Natural killer cell (primary cell): ENCODE results near the gene NPAS3. TPM values are rescaled to one million over a fixed set of nuclear protein-coding genes. Genes with fewer than 3 reads are reported as not detected.

Experiments used
- ATAC-seq, 3 donors: fragments of 150-1000 bp in 2 of 3; fragments of 200-7000 bp in 1 of 3; cut with Tn5 transposase; 1 replicate in 1 of 3; 2 replicates in 2 of 3; pipeline ENCODE4 v1.10.0; 2021; ENCODE audit warnings: mild to moderate bottlenecking in 2 of 3, moderate library complexity in 2 of 3
- DNase-seq, 2 donors: peaks; one replicate each; pipeline versions ENCODE4 v3.0.0 to v3.0.0-alpha.2; 2013 to 2021; ENCODE audit warnings: mixed read lengths in 1 of 2
- H3K27ac ChIP-seq: one replicate; pipeline ENCODE4 v1.5.1; 2013; ENCODE audit warnings: mild to moderate bottlenecking, low read length
- H3K27me3 ChIP-seq: one replicate; pipeline ENCODE4 v1.6.1; 2013; ENCODE audit warnings: low read length; ENCODE audit not compliant: control insufficient read depth, insufficient read depth
- H3K36me3 ChIP-seq: one replicate; pipeline ENCODE4 v1.6.1; 2013; ENCODE audit warnings: low read length; ENCODE audit not compliant: control insufficient read depth, insufficient read depth
- H3K4me1 ChIP-seq: one replicate; pipeline ENCODE4 v1.6.1; 2013; ENCODE audit warnings: low read length; ENCODE audit not compliant: control insufficient read depth, insufficient read depth
- H3K4me3 ChIP-seq: one replicate; pipeline ENCODE4 v1.5.1; 2013; ENCODE audit warnings: low read length
- H3K9me3 ChIP-seq: one replicate; pipeline ENCODE4 v1.6.1; 2013; ENCODE audit warnings: low read length; ENCODE audit not compliant: control insufficient read depth, insufficient read depth
- H3K27ac Mint-ChIP-seq, 2 donors: one replicate each; pipeline ENCODE4 v1.8.0; 2022; ENCODE audit warnings: mild to moderate bottlenecking in 2 of 2, mixed read lengths in 2 of 2, moderate library complexity in 1 of 2
- H3K27me3 Mint-ChIP-seq, 2 donors: one replicate each; pipeline ENCODE4 v1.8.0; 2022; ENCODE audit warnings: low read depth in 2 of 2, mixed read lengths in 2 of 2
- H3K36me3 Mint-ChIP-seq: one replicate; pipeline ENCODE4 v1.8.0; 2022; ENCODE audit warnings: mixed read lengths
- H3K4me1 Mint-ChIP-seq, 2 donors: one replicate each; pipeline ENCODE4 v1.8.0; 2022; ENCODE audit warnings: mixed read lengths in 2 of 2
- H3K4me3 Mint-ChIP-seq: one replicate; pipeline ENCODE4 v1.8.0; 2022; ENCODE audit warnings: mild to moderate bottlenecking, moderate library complexity, mixed read lengths
- H3K9me3 Mint-ChIP-seq, 2 donors: one replicate each; pipeline ENCODE4 v1.8.0; 2022; ENCODE audit warnings: mixed read lengths in 2 of 2
- CTCF ChIP-seq: fragments of 200-600 bp; IDR thresholded peaks from one replicate; pipeline ENCODE4 v1.8.0; 2022; ENCODE audit warnings: antibody characterized with exemption
- WGBS: methylation state at CpG from one replicate; pipeline ENCODE4 v1.1.7; 2013; ENCODE audit warnings: missing lambda C conversion rate; ENCODE audit not compliant: insufficient coverage; 5-methylcytosine and 5-hydroxymethylcytosine counted together
- intact Hi-C: fragments of 100-400 bp; cut with micrococcal nuclease; formaldehyde crosslinking; loops from one replicate; pipeline ENCODE4 v1.14.2; 2022
- total RNA-seq, 4 donors: library from RNA; stranded (reverse); fragments of 120-200 nt in 1 of 4; gene quantifications; one replicate each; pipeline versions ENCODE4 v1.2.3 to v1.2.4, GENCODE V29; 2013 to 2022

NPAS3 gene
- total RNA-seq, 3 donors from 2014 or later (not counting 1 experiment from before 2014, with no cell fraction given): not detected

GRCh38 chr14:33406766-33407165 lies 468.1 kb downstream of the NPAS3 start:
- H3K4me3 Mint-ChIP-seq: no peak overlapping the region
- Histone ChIP-seq H3K4me3 (no peak overlapping the region), H3K4me1 (no peaks in the 10 kb centered on the region), H3K9me3 (no peaks in the 10 kb centered on the region), H3K27ac (no peak overlapping the region), H3K36me3 (no peaks in the 10 kb centered on the region), H3K27me3 (no peaks in the 10 kb centered on the region)
- ATAC-seq (no peak), DNase-seq (no peak)
- TF ChIP-seq CTCF: no peak
- WGBS: 97% methylated on average over 2 of the region's 2 CpGs
- no peaks in the 10 kb centered on the region for H3K36me3 Mint-ChIP-seq
- no peaks in the 10 kb centered on the region for H3K27me3 Mint-ChIP-seq
- no peak overlapping the region for H3K27ac Mint-ChIP-seq
- intact Hi-C loops: no loop called here
- peaks cover 5 to 7% of the 10 kb centered on the region in 2 donors for H3K9me3 Mint-ChIP-seq
- H3K4me1 Mint-ChIP-seq: no peaks in the 10 kb centered on the region

- WGBS: 80% methylated on average over 2 of the region's 2 CpGs
- Histone ChIP-seq H3K9me3 (no peaks in the 10 kb centered on the region), H3K36me3 (no peaks in the 10 kb centered on the region), H3K4me1 (no peaks in the 10 kb centered on the region), H3K4me3 (no peak overlapping the region), H3K27ac (no peak overlapping the region), H3K27me3 (no peaks in the 10 kb centered on the region)
- H3K27me3 Mint-ChIP-seq: no peaks in the 10 kb centered on the region
- no peak overlapping the region for H3K27ac Mint-ChIP-seq
- intact Hi-C loops: no loop called here
- H3K4me1 Mint-ChIP-seq: no peaks in the 10 kb centered on the region
- H3K9me3 Mint-ChIP-seq: peaks cover 5 to 7% of the 10 kb centered on the region in 2 donors
- no peak for TF ChIP-seq CTCF
- ATAC-seq (no peak), DNase-seq (no peak)
- H3K36me3 Mint-ChIP-seq: no peaks in the 10 kb centered on the region
- no peak overlapping the region for H3K4me3 Mint-ChIP-seq
Measured at GRCh38 chr14:33408291-33408690, 469.6 kb downstream of the NPAS3 start.

- Mint-ChIP-seq H3K27me3 (no peaks in the 10 kb centered on the region), H3K4me3 (no peak overlapping the region), H3K27ac (no peak overlapping the region), H3K9me3 (peaks cover 4 to 5% of the 10 kb centered on the region in 2 donors), H3K4me1 (no peaks in the 10 kb centered on the region), H3K36me3 (no peaks in the 10 kb centered on the region)
- ATAC-seq: no peak
- Histone ChIP-seq H3K4me3 (no peak overlapping the region), H3K36me3 (no peaks in the 10 kb centered on the region), H3K27ac (no peak overlapping the region), H3K9me3 (no peaks in the 10 kb centered on the region), H3K4me1 (no peaks in the 10 kb centered on the region), H3K27me3 (no peaks in the 10 kb centered on the region)
- TF ChIP-seq CTCF: no peak
- DNase-seq: no peak
- intact Hi-C loops: no loop called here
Measured at GRCh38 chr14:33412450-33412849, 473.8 kb downstream of the NPAS3 start.

GRCh38 chr14:33413381-33413780 lies 474.7 kb downstream of the NPAS3 start:
- Histone ChIP-seq H3K4me3 (no peak overlapping the region), H3K27ac (no peak overlapping the region), H3K9me3 (no peaks in the 10 kb centered on the region), H3K4me1 (no peaks in the 10 kb centered on the region), H3K27me3 (no peaks in the 10 kb centered on the region), H3K36me3 (no peaks in the 10 kb centered on the region)
- ATAC-seq (no peak), DNase-seq (no peak)
- H3K9me3 Mint-ChIP-seq: peaks cover 2 to 3% of the 10 kb centered on the region in 2 donors
- intact Hi-C loops: no loop called here
- H3K36me3 Mint-ChIP-seq: no peaks in the 10 kb centered on the region
- H3K27me3 Mint-ChIP-seq: no peaks in the 10 kb centered on the region
- H3K4me3 Mint-ChIP-seq: no peak overlapping the region
- H3K27ac Mint-ChIP-seq: no peak overlapping the region
- 23% methylated on average over 4 of the region's 5 CpGs for WGBS
- no peak for TF ChIP-seq CTCF
- H3K4me1 Mint-ChIP-seq: no peaks in the 10 kb centered on the region
